ENCODE results near the gene ADAM10.

Gene ADAM10

DNA sequence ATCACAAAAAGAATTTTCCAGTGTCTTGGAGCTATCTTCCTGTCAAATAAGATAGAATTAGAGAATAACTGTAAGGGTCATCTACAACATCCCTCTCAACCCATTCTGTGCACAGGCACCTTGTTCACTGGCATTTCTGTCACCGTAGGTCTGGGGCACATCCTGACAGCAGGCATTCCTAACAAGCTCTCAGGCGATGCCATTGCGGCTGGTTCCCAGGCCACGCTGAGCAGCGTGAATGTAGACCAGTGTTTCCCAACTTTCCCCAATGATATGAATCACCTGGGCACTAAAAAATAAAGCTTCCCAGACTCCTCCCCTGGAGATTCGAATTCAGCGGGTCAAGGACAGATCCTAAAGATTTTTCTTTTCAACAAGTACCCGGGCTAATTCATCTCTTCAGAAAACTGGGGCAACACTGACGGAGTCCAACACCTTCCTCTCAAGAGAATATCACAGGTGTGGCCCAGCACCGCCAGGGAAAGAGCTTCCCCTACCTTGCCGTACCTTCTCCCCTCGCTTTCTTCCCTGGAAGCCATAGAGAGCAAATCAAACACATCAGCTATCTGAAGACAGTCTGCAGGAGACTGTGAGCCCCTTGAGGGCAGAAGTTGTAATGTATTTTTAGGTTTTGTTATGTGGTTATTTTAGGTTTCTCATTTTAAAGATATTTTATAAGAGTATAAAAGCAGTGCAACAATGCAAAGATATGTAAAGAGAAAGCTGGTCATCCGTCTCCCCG, 174.3 kb downstream of the ADAM10 start:
- no peak for DNase-seq

GRCh38 chr15:58574631-58575030, 174.9 kb downstream of the ADAM10 start:
- no peak for DNase-seq

GRCh38 chr15:58573270-58573669, 176.2 kb downstream of the ADAM10 start:
- no peak for DNase-seq

GRCh38 chr15:58572521-58572920, 177.0 kb downstream of the ADAM10 start:
- no peak for DNase-seq

DNA sequence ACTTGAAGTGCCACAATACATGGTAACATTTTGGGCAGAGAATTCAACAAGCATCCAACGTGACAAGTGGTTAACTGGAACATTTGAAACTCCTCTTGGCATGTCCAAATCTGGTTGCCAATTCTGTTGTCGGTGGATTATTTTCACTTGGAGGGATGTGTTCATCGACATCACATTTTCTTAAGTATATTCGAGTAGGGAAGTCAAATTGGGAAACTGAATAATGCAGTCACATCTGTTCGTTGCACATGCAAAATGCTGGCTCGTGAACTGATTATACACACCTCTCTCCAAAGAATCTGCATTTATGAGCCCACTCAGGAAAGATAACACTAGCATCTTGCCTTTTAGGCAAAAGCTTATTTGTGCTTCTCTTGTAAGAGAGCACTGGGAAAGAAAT, 178.0 kb downstream of the ADAM10 start:
- no peak for DNase-seq

- no peak for DNase-seq
Observed at GRCh38 chr15:58569455-58569854, 180.1 kb downstream of the ADAM10 start.

DNA sequence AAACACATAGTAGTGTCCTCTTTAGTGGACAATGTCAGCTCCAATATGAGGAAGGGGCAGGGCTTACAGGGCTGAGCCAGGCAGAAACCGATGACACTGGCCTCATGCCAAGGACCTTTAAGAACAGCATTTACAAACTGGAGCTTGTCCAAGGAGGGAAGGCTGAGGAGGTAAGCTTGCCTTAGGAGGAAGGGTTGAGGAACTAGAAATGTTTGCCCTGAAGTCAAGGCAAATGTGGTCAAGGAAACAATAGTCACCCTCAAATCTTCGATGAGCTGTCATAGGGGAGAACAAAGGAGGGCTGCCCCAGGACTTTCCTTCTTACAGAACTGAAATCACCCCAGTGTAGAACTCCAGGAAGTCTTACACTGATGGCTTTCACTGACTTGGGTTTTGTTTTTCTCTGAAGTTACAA, 181.3 kb downstream of the ADAM10 start:
- peak; percentile 75 to 89 (median 86) for DNase-seq

GRCh38 chr15:58566029-58566428, 183.5 kb downstream of the ADAM10 start:
- DNase-seq = no peak

GRCh38 chr15:58565619-58566018, 183.9 kb downstream of the ADAM10 start:
- no peak for DNase-seq

GRCh38 chr15:58564981-58565380, 184.5 kb downstream of the ADAM10 start:
- no peak for DNase-seq

DNA sequence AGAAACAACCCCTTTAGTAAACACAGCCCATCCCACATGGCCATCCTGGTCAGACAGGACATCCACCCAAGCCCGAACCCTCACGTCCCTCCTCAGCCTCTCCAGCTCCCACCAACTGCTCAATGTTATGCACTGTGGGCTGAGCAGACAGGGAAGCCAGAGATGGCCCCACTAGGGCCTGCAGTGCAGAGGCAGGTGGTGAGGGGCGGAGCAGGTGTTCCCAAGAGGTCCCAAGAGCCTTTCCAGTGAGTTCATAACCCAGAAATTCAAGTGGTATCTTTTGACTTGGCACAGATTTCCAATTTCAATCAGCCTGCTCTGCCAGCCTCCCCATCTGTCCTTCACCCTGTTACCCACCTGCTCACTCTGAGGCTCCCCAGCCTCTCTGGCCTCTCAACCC, 187.4 kb downstream of the ADAM10 start:
- DNase-seq = no peak

- no peak for DNase-seq
Observed at GRCh38 chr15:58561321-58561720, 188.2 kb downstream of the ADAM10 start.

DNA sequence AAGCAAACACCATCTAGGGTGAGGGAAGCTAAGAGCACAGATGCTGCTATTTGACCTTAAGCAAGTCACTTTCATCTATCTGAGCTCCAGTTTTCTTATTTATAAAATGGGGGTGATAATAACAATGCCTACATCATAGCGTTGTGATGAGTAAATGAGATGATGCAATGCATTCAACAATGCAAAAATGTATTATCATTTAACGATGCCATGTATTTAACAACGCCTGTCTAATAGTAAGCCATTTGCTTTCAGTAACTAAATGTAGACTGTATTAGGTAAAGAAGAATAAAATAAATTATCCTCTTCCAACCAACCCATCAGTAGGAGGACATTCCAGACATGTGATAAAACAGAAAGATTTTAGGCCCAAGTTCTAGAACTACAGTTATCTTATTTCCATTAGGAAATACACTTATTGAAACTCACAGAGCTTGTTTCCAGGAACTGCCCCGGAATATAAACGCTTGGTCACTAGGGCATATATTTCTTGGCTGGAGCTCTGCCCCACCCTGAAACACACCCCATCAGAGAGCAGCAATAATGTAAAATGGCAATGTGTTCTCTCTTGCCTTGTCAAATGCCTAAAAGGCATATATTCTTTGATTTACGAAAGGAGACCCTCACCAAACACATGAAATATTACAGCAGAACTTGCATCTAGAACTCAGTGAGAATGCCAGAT, 189.5 kb downstream of the ADAM10 start:
- DNase-seq = no peak

DNA sequence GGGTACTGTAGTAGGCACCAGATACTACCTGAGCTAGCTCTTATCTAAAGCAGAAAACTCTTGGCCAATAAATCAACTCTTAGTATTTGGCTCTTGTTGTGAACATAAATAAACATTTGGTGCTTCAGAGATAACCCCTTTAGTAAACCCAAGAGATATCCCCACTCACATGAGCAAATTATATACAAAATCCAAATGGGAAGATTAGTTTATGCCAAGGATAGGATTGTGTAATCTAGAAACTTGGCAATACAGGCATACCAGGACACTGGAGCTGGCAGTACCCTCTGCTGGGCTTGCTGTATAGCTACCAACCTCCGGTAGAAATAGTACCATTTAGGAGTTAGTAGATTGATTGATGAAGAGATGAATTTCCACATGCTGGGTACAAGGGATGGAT, 190.7 kb downstream of the ADAM10 start:
- DNase-seq = no peak

GRCh38 chr15:58556541-58556940, 193.0 kb downstream of the ADAM10 start:
- DNase-seq = peak; percentile 38 to 94 (median 68)

GRCh38 chr15:58556028-58556361, 193.5 kb downstream of the ADAM10 start:
- peak in 1 of 4 experiments; percentile 31 for DNase-seq

DNA sequence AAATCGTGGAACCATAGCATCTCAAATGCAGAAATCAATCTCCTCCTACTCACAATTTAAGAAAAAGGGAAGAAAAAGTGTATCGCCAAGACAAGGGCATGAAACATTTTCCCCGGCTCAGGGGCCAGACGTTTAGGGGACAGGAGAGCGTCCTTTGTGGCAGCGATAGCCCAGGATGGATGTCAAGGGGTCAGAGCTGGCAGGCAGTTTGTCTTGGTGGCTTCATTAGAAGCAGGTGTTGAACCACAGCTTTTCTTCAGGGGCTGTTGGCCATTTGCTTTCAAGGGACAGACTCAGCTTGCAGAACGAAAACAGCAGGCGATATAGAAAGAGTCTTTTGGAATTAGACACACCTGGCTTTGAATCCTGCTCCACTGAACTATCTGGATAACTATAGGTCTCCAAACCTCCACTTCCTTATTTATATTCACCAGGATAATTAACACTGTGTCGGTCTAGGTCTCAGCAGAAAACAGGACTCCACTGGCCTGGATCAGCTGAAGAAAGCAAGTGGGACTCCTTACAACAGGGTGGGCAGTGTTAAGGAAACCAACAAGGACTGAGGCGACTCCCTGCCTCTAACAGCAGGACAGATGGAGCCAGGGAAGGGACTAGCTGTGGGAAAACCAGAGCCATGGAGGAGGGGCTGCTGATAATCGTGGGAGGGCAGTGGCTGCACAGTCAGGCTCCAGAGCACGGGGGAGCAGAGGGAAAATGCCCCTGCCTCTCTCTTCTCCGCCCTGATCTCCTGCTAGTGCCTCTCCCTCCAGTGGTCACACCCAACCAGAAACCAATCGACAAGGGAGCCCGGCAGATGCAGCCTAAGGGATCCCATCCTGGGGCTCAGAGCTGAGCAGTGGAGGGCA, 194.1 kb downstream of the ADAM10 start:
- peak in 2 of 4 experiments; percentile 38 to 49 for DNase-seq

DNA sequence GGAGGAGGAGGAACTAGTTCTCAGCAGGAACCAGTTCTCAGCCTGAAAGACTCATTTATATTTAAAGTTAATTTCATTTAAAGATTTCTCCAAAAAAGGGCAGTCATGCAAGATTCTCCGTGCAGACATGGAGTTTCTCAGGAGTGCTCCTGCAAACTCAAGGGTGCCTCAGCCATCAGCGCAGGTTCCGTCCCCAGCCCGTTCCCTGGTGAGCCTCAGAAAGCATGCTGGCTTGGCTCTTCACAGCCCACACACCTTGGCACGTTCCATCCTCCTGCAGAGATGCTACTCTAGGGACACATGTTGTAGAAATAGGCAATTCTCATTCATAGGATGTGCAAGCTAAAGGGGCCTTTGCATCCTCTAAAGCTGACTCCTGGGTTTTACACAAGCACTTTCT, 194.7 kb downstream of the ADAM10 start:
- DNase-seq = peak in 2 of 4 experiments; percentile 25 to 27

DNA sequence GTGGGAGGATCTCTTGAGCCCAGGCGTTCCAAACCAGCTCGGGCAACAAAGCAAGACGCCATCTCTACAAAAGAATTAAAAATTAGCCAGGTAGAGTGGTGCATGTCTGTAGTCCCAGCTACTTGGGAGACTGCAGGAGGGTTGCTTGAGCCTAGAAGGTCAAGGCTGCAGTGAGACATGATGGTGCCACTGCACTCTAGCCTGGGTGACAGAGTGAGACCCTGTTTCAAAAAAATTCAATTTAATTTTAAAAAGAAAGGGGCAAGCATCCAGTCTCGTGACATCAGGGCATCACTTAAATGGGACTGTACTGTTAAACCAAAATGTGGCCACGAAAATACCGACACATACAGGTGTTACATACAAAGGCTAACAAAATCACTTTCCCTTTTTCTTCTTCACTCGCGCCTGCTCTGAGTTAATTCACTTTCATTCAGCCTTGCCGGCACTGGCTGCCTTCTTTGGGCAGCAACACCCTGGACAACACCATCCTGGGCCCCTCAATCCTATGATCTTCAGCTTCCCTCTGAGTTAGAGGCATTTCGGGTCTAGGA, 196.1 kb downstream of the ADAM10 start:
- DNase-seq = no peak

- DNase-seq = no peak
Observed at GRCh38 chr15:58552505-58553364, 196.8 kb downstream of the ADAM10 start.

DNA sequence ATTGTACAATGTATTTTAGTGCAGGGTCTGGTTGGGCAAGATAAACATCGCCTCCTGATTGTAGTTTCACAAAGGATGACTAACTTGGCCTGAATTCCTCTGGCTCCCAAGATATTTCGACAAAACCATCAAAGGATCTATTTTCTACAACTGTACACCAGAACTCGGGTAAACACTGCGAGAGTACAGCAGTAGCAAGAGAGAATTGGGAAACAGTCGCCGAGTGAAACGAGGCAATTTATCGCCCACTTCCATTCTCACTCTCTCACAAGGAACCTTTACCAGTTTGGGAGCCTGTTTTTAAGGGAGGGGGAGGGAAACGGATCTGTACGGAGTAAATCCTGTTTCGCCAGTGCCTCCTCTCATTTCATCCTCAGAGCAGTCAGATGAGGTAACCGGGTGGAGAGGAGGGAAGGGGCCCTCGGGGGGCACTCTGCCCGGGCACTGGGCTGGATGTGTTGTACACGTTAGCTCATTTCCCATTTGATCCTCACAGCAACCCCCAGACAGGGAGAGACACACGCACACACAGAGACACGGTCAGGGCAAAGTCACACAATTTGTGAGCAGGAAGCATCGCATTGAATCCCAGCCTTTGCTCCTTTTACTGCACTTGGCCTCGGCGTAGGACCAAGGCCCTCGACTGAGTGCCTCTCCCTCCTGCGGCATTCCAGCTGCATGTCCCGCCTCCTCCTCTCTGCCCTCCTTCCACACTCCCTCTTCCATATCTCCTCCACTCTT, 197.6 kb downstream of the ADAM10 start:
- peak; percentile 72 to 88 (median 78) for DNase-seq

Data from suppressor macrophage (primary cell).